Stimulated activated CD4-positive, alpha-beta T cell treated with anti-CD3 and anti-CD28 coated beads, TNF-alpha, amount 100 ng/mL, for 48 hours (primary cell): ENCODE results near the gene TLL1.

Source experiments
- DNase-seq, 3 donors: peaks; one replicate each; pipeline ENCODE4 v3.0.0-alpha.2; 2020; ENCODE audit warnings: low read depth in 3 of 3

TLL1 gene

DNA sequence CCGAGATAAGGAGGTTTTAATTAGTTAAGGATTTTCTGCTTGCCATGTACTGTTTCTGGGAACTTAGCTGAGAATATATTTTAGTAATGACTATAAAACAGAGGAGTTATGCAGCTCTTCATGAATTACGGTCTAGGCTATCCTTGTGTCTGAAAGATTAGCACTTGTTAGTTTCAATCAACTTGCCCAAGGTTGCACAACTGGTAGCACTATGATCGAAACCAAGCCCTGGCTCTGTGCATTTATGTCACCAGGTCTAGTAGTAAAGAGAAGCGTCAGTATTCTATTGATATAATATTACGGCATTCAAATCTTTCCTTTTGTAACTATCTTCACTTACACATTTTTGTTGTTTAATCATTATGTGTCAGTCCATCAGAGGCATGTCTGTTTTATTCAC, 176.0 kb downstream of the TLL1 start:
- no peak for DNase-seq

DNA sequence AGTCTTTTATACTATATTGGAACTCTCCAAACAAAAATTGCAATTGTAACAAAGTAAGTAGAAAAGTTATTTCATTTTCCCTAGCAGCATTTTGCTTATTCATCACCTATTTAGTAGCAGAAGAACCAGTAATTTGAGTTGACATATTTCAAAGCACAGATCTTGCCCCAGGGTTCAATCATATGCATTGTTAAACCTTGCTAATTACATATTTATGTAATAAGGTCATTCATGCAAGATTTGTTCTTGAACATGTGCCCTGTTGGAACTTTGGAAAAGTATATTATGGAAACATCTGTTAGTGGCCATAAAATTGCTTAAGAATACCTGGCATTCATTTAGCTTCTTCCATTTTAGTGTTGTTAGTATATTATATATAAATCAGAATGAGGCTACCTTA, 191.7 kb downstream of the TLL1 start:
- DNase-seq: no peak

- DNase-seq: no peak
Observed at GRCh38 chr4:166065324-166065723, 192.3 kb downstream of the TLL1 start.

DNA sequence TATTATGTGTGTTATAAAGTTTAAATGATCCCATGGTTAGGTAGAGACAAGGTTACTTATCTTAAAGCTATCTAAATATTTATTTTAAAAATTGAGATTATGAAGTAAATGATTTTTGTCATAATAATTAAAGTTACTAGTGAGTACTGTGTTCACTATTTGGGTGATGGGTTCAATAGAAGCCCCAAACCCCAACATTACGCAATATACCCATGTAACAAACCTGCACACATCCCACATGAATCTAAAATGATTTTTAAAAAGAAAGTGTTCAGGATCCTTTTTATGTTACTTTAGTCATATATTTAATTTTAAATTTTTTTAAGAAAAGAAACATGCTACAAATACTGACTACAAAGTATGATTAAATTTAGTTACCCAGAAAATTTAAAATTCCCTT, 193.9 kb downstream of the TLL1 start:
- DNase-seq: no peak

DNA sequence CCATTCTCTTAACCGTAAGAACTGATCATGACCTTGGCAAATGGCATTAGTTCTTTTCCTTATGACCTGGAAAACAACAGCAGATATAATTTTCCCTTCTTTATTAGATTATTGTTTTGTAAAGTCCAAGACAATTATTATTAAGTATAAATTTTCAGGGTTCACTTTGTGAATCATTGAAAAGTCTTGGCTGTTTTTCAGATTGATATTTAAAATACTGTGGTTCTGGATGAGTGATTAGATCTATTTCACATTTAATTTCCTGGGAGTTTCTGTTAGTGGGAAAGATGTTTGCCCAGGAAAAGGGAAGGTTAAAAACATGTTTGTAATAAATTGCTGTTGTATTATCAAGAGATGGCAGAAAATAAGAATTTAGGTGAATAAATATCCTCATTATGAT, 194.9 kb downstream of the TLL1 start:
- no peak for DNase-seq

DNA sequence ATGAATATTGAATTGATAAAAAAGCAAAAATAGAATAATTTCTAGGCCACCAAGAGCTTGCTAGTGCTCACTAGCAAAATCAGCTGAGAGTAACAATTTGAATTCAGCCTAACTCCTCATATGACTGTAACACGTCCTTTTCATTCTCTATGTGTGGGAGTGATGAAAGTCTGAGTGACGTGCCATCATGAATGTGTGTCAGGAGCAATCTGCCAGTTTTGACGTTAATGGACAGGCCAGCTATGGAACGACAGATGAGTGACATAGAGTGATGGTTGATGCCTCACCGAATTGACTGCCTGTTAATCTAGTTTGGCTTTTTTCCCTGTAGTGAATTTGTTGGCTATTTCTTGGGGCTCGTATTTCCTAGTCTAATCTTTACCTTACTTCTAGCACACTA, 200.7 kb downstream of the TLL1 start:
- no peak for DNase-seq

DNA sequence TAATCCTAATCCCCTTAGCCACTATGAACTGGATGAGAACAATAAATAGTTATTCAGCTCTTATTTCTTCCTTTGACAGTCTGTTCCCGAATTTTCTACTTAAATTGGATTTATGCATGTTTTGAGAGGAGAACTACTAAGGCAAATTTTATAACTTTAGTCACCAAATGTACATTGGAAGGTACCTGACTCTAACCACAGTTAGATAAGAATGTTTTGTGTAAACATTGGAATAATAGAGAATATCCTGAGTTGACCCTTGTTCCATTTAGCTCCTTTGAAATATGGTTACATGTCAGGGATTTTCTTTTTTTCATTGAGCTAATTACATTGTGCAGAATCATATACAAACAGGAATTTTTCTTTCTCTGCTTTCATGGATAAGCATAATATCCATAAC, 202.6 kb downstream of the TLL1 start:
- no peak for DNase-seq

DNA sequence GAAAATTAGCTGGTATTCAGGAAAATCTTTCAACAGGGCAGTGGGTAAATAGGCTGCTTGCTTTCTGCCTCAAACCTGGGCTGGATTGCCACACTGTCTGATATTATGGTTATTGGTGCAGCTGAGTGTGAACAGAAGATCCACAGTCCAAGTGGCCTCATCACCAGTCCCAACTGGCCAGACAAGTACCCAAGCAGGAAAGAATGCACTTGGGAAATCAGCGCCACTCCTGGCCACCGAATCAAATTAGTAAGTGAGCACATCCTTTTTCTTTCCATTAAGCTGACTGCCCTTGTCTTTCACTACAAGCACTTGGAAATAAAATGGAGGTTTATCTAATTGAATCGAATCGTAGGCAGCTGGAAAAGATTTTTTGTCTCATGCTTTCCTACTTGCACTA, 204.7 kb downstream of the TLL1 start:
- no peak for DNase-seq

GRCh38 chr4:166078383-166078782, 205.3 kb downstream of the TLL1 start:
- DNase-seq: no peak

GRCh38 chr4:166078955-166079354, 205.9 kb downstream of the TLL1 start:
- no peak for DNase-seq

DNA sequence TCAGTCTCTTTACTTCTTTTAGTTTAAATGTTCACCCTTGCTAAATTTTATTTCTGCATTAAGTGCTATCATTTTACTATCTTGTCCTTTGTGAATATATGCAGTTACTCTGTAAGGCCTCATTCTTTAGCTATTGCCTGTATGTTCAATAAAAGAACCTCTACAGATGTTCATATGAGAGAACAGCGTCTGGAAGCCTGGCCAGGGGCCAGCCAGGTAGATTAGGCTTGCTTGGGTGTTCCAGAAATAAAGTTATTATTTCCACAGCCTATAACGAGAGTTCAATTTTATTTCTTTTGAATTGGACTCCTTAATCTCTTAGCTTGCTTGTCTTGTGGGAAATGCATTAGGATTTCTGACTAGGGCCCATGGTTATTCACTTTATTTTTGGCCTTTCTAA, 214.5 kb downstream of the TLL1 start:
- DNase-seq: no peak

- DNase-seq: no peak
Observed at GRCh38 chr4:166088576-166088975, 215.5 kb downstream of the TLL1 start.

- no peak for DNase-seq
Observed at GRCh38 chr4:166091146-166091545, 218.1 kb downstream of the TLL1 start.

GRCh38 chr4:166091912-166092510, 219.0 kb downstream of the TLL1 start:
- no peak for DNase-seq

- no peak for DNase-seq
Observed at GRCh38 chr4:166092797-166093290, 219.8 kb downstream of the TLL1 start.

GRCh38 chr4:166104623-166105022, 231.6 kb downstream of the TLL1 start:
- DNase-seq: no peak

DNA sequence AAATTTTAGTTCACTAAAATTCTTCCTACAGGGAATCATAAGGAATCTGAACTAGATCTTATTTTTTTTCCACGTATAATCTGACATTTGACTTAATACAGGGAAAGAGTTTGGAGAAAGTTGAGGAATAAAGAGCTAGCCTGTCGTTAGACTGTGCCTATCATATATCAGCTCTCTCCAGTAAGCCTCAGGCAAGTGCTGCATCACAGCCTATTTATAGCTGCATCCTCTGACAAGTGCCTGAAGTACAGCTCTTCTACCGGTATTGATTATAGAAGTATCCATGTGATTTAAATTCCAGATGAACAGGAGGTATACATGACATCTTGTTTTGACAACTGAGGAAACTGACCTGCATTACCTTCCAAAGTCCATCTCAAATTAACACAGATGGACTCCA, 248.9 kb downstream of the TLL1 start:
- no peak for DNase-seq

DNA sequence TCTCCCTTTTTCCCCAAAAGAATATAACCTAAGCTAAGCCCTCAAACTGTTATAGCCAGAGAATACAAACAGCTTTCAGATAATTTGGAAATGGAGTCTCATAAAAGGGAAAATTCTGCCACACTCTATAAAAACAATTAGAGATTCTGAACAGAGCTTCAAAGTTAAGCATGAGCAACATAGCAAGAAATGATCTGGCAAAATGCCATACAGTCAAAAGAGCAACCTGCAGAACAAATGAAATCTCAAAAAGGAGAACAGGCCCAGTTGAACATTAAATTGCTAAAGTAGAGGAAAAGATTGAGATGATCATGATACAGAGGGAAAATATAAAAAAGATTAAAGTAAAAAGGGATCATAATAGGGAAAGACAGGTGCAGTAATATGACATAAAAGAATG, 250.5 kb downstream of the TLL1 start:
- DNase-seq: no peak

GRCh38 chr4:166128403-166128802, 255.4 kb downstream of the TLL1 start:
- no peak for DNase-seq

- no peak for DNase-seq
Observed at GRCh38 chr4:166134285-166134684, 261.2 kb downstream of the TLL1 start.

DNA sequence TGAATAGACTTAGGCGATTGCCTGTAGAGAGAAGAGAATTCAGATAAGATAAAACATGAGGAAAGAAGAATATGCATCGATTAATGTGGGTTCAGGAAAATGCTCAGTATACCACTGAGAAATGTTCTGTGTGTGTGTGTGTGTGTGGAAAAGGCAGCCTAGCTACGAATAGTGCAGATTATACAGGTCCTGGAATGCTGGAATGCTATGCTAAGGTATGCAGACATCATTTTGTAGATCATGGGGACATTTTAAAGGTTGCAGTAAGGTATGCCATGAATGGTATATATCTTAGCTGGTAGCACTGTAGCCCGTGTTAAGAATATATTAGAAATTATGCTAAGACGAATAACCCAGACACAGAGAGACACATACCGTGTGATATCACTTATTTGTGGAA, 267.9 kb downstream of the TLL1 start:
- no peak for DNase-seq

DNA sequence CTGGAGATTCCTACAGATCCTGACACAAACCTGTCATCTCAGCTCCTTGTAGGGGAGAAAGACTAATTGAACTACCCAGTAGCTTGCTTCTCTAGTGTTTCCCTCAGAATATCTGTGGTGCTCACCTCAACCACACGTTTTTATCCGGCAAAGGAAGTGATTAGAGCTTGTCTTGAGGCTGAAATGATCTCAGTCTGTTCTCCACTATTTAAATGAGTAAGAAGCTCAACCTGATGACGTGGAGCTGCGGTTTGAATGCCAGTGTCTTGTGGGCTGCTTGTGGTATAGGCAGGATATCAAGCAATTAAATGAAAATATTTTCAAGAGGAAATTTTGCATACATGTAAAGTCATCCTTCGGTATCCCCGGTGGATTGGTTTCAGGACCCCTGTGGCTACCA, 270.2 kb downstream of the TLL1 start:
- DNase-seq: no peak

GRCh38 chr4:166144607-166145006, 271.6 kb downstream of the TLL1 start:
- DNase-seq: no peak

DNA sequence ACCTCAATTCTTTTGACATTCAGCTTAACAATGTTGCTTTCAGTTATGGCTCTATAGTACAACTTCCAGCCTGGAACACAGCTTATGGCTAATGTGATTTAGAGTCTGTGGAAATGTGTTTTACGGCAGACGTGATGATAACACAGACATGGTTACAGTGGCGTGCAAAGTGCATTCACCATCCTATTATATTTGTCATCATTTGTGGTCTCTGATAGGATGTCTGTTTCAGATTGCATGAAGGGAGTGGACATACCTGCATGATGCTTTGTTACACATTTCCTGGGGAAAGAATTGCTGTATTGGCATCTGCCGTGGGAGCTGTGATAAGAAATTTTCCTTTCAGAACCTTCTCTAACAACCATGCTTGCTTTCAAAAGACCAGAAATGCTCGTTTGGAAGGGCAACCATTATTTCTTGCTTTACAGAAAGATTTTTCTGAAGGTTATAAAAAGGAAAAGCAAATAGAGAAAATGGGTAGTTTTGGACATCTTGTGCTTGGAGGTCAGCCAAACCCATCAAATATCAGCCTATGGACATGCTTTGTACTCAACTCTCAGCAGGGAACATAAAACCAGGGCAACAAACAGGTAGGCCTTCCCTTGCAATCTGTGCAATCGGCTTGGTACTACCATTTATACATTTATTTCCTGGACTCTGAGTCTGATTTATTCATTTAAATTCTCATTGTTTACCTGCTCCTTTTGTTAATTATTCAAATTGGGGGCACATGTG, 273.9 kb downstream of the TLL1 start:
- no peak for DNase-seq
